ENCODE data around the gene RREB1. TPM values are rescaled to one million over a fixed set of nuclear protein-coding genes. Genes with fewer than 3 reads are reported as not detected.
"Not testable (repeated sequence)": the region's sequence is repeated elsewhere in the genome, so short reads cannot be mapped to it uniquely, and the experiment has no call there.

The RREB1 gene
- total RNA-seq, 1 experiment from 2014 or later: 16.5 TPM

DNA sequence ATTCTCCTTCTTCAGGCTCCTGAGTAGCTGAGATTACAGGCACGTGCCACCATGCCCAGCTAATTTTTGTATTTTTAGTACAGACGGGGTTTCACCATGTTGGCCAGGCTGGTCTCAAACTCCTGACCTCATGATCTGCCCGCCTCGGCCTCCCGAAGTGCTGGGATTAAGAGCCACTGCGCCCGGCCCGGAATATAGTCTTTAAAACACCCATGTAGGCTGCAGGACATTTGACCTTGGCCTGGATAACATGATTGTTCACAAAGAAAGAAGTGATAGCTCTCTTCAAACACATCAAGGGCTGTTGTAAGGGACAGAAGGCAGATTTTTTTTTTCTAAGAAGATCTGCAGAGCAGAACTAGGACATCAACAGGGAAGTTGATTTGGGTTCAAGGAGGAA, 166.8 kb downstream of the RREB1 start:
- H3K36me3 ChIP-seq, H3K9me3 ChIP-seq, H3K27me3 ChIP-seq, H3K4me3 ChIP-seq, DNase-seq: not testable (repeated sequence)

DNA sequence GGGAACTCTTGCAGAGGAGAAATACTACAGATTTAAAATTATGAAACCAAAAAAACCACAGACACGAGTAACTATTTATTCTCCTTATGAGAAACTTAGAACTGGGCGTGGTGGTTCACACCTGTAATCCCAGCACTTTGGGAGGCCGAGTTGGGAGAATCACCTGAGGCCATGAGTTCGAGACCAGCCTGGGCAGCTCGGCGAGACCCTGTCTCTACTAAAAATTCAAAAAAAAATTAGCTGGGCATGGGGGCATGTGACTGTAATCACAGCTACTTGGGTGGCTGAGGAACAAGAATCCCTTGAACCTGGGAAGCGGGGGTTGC, 168.4 kb downstream of the RREB1 start:
- Histone ChIP-seq H3K9me3 (no peaks in the 10 kb centered on the region), H3K36me3 (no peaks in the 10 kb centered on the region), H3K27me3 (no peaks in the 10 kb centered on the region), H3K4me3 (no peak overlapping the region)
- DNase-seq: no peak

DNA sequence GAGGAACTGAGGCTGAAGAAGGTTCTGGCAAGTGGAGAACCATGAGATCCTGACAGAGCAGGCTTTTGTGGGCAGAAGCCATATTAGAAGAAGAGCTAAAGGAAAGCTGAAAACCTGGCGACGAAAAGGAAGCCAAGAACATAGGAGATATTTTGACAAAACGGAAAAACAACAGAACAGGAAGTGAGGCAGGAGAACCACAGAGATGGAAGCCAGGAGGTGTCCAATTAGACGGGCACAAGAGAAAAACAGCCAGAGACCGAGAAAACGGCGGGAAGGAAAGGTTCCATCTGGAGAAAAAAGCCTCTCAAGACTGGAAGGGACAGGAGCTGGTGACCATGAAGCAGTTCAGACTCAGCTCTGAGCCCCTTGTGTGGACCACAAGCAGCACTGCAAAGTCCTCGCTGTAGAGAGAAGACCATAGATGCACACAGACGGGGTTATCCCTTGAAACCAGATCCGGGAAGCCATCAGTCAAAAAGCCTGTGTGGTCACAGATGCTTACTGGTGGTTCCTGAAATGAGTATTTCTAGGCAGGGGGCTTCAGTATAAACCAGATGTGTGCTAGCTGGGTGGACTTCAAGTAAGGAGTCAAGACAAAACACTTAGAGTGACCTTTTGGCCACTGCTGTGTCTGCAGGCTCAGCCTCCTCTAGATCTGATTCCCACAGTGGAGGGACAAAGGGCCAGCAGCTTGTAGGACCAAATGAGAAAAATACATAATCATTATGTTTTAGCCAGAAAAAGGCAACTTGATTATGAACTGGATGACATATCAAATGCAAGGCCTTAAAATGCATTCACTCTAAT, 174.5 kb downstream of the RREB1 start:
- no peak for DNase-seq
- H3K9me3 ChIP-seq: no peaks in the 10 kb centered on the region

DNA sequence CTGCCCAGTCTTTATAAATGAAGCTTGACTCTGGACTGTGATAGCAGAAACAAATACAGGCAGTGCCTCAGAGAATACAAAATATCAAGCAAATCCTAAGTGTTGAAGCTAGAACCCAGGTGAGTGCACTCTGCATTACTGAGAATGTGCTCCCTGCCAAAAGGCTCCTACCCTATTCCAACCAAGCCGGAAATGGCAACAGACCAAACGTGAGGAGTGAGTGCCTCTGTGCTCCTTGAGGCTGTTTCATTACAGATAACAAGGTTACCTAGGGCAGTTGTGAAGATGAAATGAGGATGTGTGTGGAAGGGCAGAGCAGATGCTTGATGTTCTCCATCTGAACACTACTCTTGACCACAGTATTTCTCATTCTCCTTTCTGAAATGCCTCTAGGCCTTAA, 175.9 kb downstream of the RREB1 start:
- Histone ChIP-seq H3K4me3 (no peak overlapping the region), H3K36me3 (peaks cover 29% of the 10 kb centered on the region), H3K27me3 (no peaks in the 10 kb centered on the region), H3K9me3 (no peaks in the 10 kb centered on the region)
- DNase-seq: no peak

More for the DNA sequence above, 174.5 kb downstream of the RREB1 start:
- peaks cover 16% of the 10 kb centered on the region for H3K36me3 ChIP-seq
- no peak overlapping the region for H3K4me3 ChIP-seq
- no peaks in the 10 kb centered on the region for H3K27me3 ChIP-seq

DNA sequence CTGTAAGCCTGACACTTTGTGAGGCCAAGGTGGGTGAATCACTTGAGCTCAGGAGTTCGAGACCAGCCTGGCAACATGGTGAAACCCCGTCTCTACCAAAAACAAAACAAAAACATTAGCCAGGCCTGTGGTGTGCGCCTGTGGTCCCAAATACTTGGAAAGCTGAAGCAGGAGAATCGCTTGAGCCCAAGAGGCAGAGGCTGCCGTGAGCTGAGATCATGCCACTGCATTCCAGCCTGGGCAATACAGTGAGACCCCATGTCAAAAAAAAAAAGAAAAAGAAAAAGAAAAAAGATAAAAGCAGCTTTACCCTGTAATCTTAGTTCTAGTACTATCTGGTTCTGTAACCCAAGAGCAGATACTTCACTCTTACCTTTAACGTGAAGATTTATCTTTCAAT, 177.7 kb downstream of the RREB1 start:
- Histone ChIP-seq H3K4me3 (no peak overlapping the region), H3K9me3 (no peaks in the 10 kb centered on the region), H3K27me3 (no peaks in the 10 kb centered on the region), H3K36me3 (peaks cover 47% of the 10 kb centered on the region)
- DNase-seq: no peak

DNA sequence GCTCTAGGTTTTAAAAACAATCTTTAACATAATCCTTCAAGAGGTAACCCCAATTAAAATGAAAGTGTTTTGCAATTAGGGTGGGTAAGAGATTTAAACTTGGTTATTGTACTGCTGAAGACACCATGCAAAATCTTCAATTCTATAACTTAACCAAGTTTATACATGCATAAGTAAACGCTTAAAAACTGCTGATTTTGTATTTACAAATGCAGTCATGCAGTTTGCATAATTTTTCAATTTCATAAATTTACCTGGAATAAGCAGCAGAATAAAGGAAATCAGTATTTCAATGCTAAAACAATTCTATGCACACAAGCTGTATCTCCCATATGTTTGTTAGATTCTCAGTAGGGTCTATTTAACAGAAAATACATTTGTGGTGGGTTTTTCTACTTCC, 182.3 kb downstream of the RREB1 start:
- no peak for DNase-seq
- H3K9me3 ChIP-seq: no peaks in the 10 kb centered on the region
- H3K27me3 ChIP-seq: no peaks in the 10 kb centered on the region
- H3K4me3 ChIP-seq: no peak overlapping the region
- H3K36me3 ChIP-seq: peaks cover 79% of the 10 kb centered on the region

DNA sequence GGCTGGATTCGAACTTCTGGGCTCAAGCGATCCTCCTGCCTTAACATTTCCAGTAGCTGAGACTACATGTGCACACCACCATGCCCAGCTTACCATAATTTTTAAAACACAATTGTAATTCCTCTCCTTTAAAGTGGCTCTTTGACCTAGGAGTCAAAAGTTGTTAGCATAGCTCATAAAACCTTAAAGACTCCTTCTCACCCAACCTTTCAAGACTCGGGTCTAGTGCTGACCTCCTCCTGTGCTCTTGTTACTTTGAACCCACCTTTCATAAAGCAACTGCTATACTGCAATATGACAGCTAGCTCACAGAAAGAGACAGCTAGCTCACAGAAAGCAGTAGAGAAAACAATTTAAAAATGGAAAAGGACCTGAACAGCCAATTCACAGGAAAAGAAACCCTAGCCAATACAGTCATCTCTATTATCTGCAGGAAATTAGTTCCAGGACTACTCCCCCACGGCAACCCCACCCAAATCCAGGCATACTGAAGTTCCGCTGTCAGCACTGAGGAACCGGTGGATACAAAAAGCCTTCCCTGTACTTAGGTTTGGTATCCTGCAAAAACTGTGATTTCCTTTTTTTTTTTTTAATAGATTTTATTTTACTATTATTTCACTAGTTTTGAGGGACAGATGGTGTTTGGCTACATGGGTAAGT, 185.0 kb downstream of the RREB1 start:
- H3K9me3 ChIP-seq: no peaks in the 10 kb centered on the region
- no peak overlapping the region for H3K4me3 ChIP-seq
- peaks cover 86% of the 10 kb centered on the region for H3K36me3 ChIP-seq
- no peaks in the 10 kb centered on the region for H3K27me3 ChIP-seq
- DNase-seq: no peak

DNA sequence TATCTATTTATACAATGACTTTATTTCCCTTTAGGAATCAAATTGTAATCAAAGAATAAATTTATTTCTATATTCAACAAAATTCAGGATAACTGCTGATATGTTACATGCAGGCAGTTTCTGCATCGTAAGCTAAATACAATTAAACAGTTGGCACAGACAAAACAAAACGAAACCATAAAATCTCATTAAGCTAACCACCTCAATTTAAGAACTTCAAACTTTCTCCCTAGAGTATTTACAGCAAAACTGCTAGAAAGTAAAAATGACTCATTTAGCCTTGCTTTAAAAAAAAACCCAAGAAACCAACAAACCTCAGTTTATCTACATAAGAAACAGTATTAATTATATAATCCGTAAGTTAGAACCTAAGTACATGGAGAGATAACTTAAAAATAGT, 188.2 kb downstream of the RREB1 start:
- DNase-seq: no peak
- H3K27me3 ChIP-seq: no peaks in the 10 kb centered on the region
- H3K9me3 ChIP-seq: no peaks in the 10 kb centered on the region
- H3K4me3 ChIP-seq: no peak overlapping the region
- peaks cover 88% of the 10 kb centered on the region for H3K36me3 ChIP-seq

DNA sequence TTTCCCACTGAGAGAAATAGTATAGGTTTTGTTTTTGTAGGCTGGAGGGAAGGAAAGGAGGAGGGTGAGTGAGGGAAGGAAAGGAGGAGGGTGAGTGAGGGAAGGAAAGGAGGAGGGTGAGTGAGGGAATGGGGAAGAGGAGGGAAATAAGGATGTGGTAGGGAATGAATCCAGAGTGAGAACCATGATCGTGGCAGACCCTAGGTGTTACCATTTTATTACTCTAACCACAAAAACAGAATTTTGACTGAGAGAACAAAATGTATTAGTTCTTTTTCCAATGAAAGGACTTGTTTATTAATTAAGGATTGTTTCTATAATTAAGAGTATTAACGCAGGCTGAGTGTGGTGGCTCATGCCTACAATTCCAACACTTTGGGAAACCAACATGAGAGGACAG, 188.8 kb downstream of the RREB1 start:
- Histone ChIP-seq H3K9me3 (no peaks in the 10 kb centered on the region), H3K4me3 (no peak overlapping the region), H3K27me3 (no peaks in the 10 kb centered on the region), H3K36me3 (peaks cover 87% of the 10 kb centered on the region)
- DNase-seq: no peak

DNA sequence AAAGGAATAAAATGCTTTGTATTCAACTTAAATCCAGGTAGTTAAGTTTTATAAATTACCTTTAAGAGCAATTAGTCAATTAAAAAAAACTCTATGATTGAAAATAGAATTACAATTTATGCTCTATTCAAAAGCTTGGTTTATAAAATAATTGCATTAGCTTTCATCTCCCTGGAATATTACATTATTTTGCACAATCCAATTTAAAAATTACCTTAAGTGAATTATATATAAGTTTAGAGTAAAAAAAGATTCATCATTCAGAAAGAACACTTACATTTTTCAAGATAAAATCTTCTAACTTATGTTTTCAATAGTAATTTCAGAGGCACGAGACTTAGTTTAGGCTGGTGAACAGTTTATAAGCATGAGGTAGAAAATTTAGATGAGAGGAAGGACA, 190.4 kb downstream of the RREB1 start:
- Histone ChIP-seq H3K4me3 (no peak overlapping the region), H3K36me3 (peaks cover 91% of the 10 kb centered on the region), H3K27me3 (no peaks in the 10 kb centered on the region), H3K9me3 (no peaks in the 10 kb centered on the region)
- no peak for DNase-seq

DNA sequence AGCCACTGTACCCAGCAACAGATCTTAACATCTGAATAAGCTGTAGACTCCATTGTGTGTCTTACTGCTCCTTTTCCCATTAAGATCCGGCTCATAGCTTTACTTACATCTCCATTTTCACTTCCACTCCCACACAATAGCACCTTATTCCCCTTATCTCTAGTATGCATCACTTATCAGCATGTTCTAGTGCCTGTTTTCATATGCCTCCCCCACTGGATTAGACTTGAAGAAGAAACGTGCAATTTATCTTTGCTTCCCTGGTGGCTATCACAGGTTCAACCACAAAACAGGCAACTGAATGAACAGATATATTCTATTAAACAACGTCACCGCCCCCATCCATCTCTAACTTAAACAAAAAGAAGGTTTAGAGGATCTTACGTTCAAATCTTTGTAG, 193.2 kb downstream of the RREB1 start:
- Histone ChIP-seq H3K9me3 (no peaks in the 10 kb centered on the region), H3K36me3 (peaks cover 94% of the 10 kb centered on the region), H3K27me3 (no peaks in the 10 kb centered on the region), H3K4me3 (no peak overlapping the region)
- no peak for DNase-seq

Other genes with a start within 250 kb of the RREB1 start
- 170 and 187 TPM in 2 replicates for gene SSR1, start 205.2 kb downstream of the RREB1 start, total RNA-seq (2014; rRNA removed; shearing (Covaris generic); ENCODE audit: low replicate concordance)